Keratinocyte (primary cell): ENCODE measurements around the gene ALG14. TPM values are rescaled to one million over a fixed set of nuclear protein-coding genes. Genes with fewer than 3 reads are reported as not detected.
A peak's percentile ranks its signal among the peaks of the same experiment; 100 is the strongest.

Experiments used
- DNase-seq: peaks from one replicate; pipeline ENCODE4 v3.0.0-alpha.2; 2011; ENCODE audit warnings: low read depth, missing footprints, low spot score
- FAIRE-seq: peaks from 2 replicates; lab custom pipeline; 2011; peaks lifted over from hg19 to GRCh38; lab: Jason Lieb, UNC
- H2AFZ ChIP-seq: 2 replicates; pipeline ENCODE4 v1.6.0; 2012; ENCODE audit warnings: low read length, control low read depth, inconsistent platforms; ENCODE audit not compliant: control insufficient read depth
- H3K27ac ChIP-seq: 2 replicates; pipeline ENCODE4 v1.5.1; 2011; ENCODE audit warnings: low read length; ENCODE audit not compliant: control insufficient read depth, insufficient read depth
- H3K27me3 ChIP-seq: 3 replicates; pipeline ENCODE4 v1.6.0; 2011; ENCODE audit warnings: low read length; ENCODE audit not compliant: control insufficient read depth, insufficient read depth; ENCODE audit errors: extremely low read depth
- H3K36me3 ChIP-seq, 2 experiments: 2 replicates in 1 of 2; 3 replicates in 1 of 2; pipeline ENCODE4 v1.5.1; 2011; ENCODE audit warnings: low read length in 2 of 2, mild to moderate bottlenecking in 1 of 2; ENCODE audit not compliant: control insufficient read depth in 2 of 2, insufficient read depth in 2 of 2; ENCODE audit errors: extremely low read depth in 1 of 2
- H3K4me1 ChIP-seq: 3 replicates; pipeline ENCODE4 v1.5.1; 2011; ENCODE audit warnings: low read length; ENCODE audit not compliant: control insufficient read depth, insufficient read depth; ENCODE audit errors: extremely low read depth
- H3K4me2 ChIP-seq: 3 replicates; pipeline ENCODE4 v1.6.0; 2011; ENCODE audit warnings: low read depth, low read length; ENCODE audit not compliant: control insufficient read depth, insufficient read depth; ENCODE audit errors: extremely low read depth
- H3K4me3 ChIP-seq, 3 experiments: fragments of 200-600 bp in 1 of 3; sonication (generic) in 1 of 3; 2 replicates in 2 of 3; 3 replicates in 1 of 3; pipeline ENCODE4 v1.5.1; 2011 to 2016; ENCODE audit warnings: low read length in 3 of 3, mild to moderate bottlenecking in 3 of 3, control low read depth in 2 of 3, inconsistent platforms in 1 of 3, low read depth in 1 of 3, mixed read lengths in 1 of 3, mixed run types in 1 of 3, moderate library complexity in 1 of 3; ENCODE audit not compliant: control insufficient read depth in 2 of 3, insufficient read depth in 2 of 3; ENCODE audit errors: extremely low read depth in 1 of 3
- H3K79me2 ChIP-seq: 2 replicates; pipeline ENCODE4 v1.6.0; 2012; ENCODE audit warnings: low read length; ENCODE audit not compliant: control insufficient read depth, insufficient read depth
- H3K9ac ChIP-seq: 3 replicates; pipeline ENCODE4 v1.6.0; 2011; ENCODE audit warnings: low read length; ENCODE audit not compliant: control insufficient read depth, insufficient read depth; ENCODE audit errors: extremely low read depth
- H3K9me1 ChIP-seq: 3 replicates; pipeline ENCODE4 v1.6.0; 2011; ENCODE audit warnings: low read length; ENCODE audit not compliant: control insufficient read depth, insufficient read depth; ENCODE audit errors: extremely low read depth
- H3K9me3 ChIP-seq: 2 replicates; pipeline ENCODE4 v1.5.1; 2012; ENCODE audit warnings: low read depth, low read length; ENCODE audit not compliant: control insufficient read depth
- H4K20me1 ChIP-seq: 3 replicates; pipeline ENCODE4 v1.6.0; 2011; ENCODE audit warnings: low read length; ENCODE audit not compliant: control insufficient read depth, insufficient read depth; ENCODE audit errors: extremely low read depth
- CTCF ChIP-seq, 3 experiments: IDR thresholded peaks in 1 of 3; conservative IDR thresholded peaks in 1 of 3; optimal IDR thresholded peaks in 1 of 3; 2 replicates in 2 of 3; 3 replicates in 1 of 3; pipeline versions ENCODE3 to v1.5.1; 2011; ENCODE audit warnings: low read length in 3 of 3, mild to moderate bottlenecking in 3 of 3, moderate library complexity in 2 of 3, control low read depth in 1 of 3, inconsistent platforms in 1 of 3; ENCODE audit not compliant: insufficient read depth in 2 of 3; ENCODE audit errors: extremely low read depth in 1 of 3
- EZH2 ChIP-seq: IDR thresholded peaks from one replicate; pipeline ENCODE4 v1.6.1; 2012; ENCODE audit warnings: inconsistent platforms, mild to moderate bottlenecking, low read length, moderate library complexity
- dilution Hi-C: fragments of 300-500 bp; cut with MboI; formaldehyde crosslinking; loops from one replicate; pipeline ENCODE4 v1.7.0; 2020; ENCODE audit warnings: low sequenced_read_pairs; ENCODE audit not compliant: extremely low pct_ligation_motif_present
- polyA plus RNA-seq, 5 experiments: library from polyadenylated mRNA; depleted of rRNA in 3 of 5; stranded (reverse) in 3 of 5; stranded (forward) in 1 of 5; unstranded in 1 of 5; fragments of >200 nt; gene quantifications; 1 replicate in 1 of 5; 2 replicates in 3 of 5; 3 replicates in 1 of 5; pipeline versions ENCODE4 v1.2.1 to v1.2.3, GENCODE V29; 2011 to 2012; ENCODE audit warnings: missing spikeins in 2 of 5, low read depth in 1 of 5, low replicate concordance in 1 of 5

Gene ALG14
- polyA plus RNA-seq, 1 donor (not counting 4 experiments of a cell fraction or from before 2014, with no cell fraction given), result 4.6 TPM

GRCh38 chr1:95003433-95003738 lies 69.4 kb downstream of the ALG14 start:
- no peak overlapping the region for H3K27ac ChIP-seq
- H3K4me2 ChIP-seq, result no peak overlapping the region
- H3K9me3 ChIP-seq, result no peaks in the 10 kb centered on the region
- dilution Hi-C loops, result no loop called here
- FAIRE-seq (no peak), DNase-seq (no peak)
- peaks cover 17% of the 10 kb centered on the region for H3K4me1 ChIP-seq
- TF ChIP-seq EZH2 (no peak), CTCF (optimal IDR thresholded peaks at IDR 0.05 in 1 of 3, IDR thresholded peaks at IDR 0.05 in 1 of 3, conservative IDR thresholded peaks at IDR 0.05 in 1 of 3; ENCODE audit: extremely low read depth in 1 of 3, insufficient read depth in 2 of 3, low read length in 3 of 3) (no peak)
- no peak overlapping the region for H3K4me3 ChIP-seq
- H3K36me3 ChIP-seq, result no peaks in the 10 kb centered on the region
- no peaks in the 10 kb centered on the region for H4K20me1 ChIP-seq
- H3K79me2 ChIP-seq, result no peaks in the 10 kb centered on the region
- no peak overlapping the region for H3K9ac ChIP-seq
- H2AFZ ChIP-seq, result no peak overlapping the region
- no peaks in the 10 kb centered on the region for H3K9me1 ChIP-seq
- no peaks in the 10 kb centered on the region for H3K27me3 ChIP-seq

GRCh38 chr1:95002540-95003432 lies 70.0 kb downstream of the ALG14 start:
- Histone ChIP-seq H4K20me1 (no peaks in the 10 kb centered on the region), H3K9me3 (no peaks in the 10 kb centered on the region), H3K4me3 (no peak overlapping the region), H3K9ac (no peak overlapping the region), H3K79me2 (no peaks in the 10 kb centered on the region), H3K4me1 (peaks cover 13% of the 10 kb centered on the region), H2AFZ (peak overlapping the region; percentile 47), H3K27ac (no peak overlapping the region), H3K4me2 (no peak overlapping the region), H3K9me1 (no peaks in the 10 kb centered on the region), H3K36me3 (no peaks in the 10 kb centered on the region), H3K27me3 (no peaks in the 10 kb centered on the region)
- no peak for DNase-seq
- no peak for FAIRE-seq
- dilution Hi-C loops, result no loop called here
- TF ChIP-seq CTCF (optimal IDR thresholded peaks at IDR 0.05 in 1 of 3, IDR thresholded peaks at IDR 0.05 in 1 of 3, conservative IDR thresholded peaks at IDR 0.05 in 1 of 3; ENCODE audit: extremely low read depth in 1 of 3, insufficient read depth in 2 of 3, low read length in 3 of 3), result no peak
- no peak for TF ChIP-seq EZH2
